NT2/D1 (cell line): ENCODE measurements around the gene SPIRE1.
"Not testable (repeated sequence)": the region's sequence is repeated elsewhere in the genome, so short reads cannot be mapped to it uniquely, and the experiment has no call there.

Experiments
- DNase-seq: peaks from one replicate; pipeline ENCODE4 v3.0.0-alpha.2; 2011; ENCODE audit warnings: low read depth, low spot score
- H3K27me3 ChIP-seq: 2 replicates; pipeline ENCODE4 v1.6.0; 2011; ENCODE audit warnings: mild to moderate bottlenecking; ENCODE audit not compliant: insufficient read length, insufficient read depth
- H3K36me3 ChIP-seq: 2 replicates; pipeline ENCODE4 v1.6.1; 2011; ENCODE audit warnings: mild to moderate bottlenecking, low read length, mixed read lengths; ENCODE audit not compliant: insufficient read depth, insufficient read length
- H3K4me1 ChIP-seq: 2 replicates; pipeline ENCODE4 v1.5.1; 2011; ENCODE audit not compliant: insufficient read depth, insufficient read length
- H3K4me3 ChIP-seq: 2 replicates; pipeline ENCODE4 v1.5.1; 2011; ENCODE audit warnings: low read depth; ENCODE audit not compliant: insufficient read length
- H3K9ac ChIP-seq: 2 replicates; pipeline ENCODE4 v1.6.0; 2011; ENCODE audit warnings: low read depth; ENCODE audit not compliant: insufficient read length
- H3K9me3 ChIP-seq: 2 replicates; pipeline ENCODE4 v1.5.1; 2011; ENCODE audit warnings: mild to moderate bottlenecking, low read length; ENCODE audit not compliant: insufficient read depth
- SUZ12 ChIP-seq: IDR thresholded peaks from 2 replicates; pipeline ENCODE4 v1.6.1; 2011; ENCODE audit not compliant: insufficient read length, insufficient read depth; ENCODE audit errors: extremely low read depth
- YY1 ChIP-seq: IDR thresholded peaks from 2 replicates; pipeline ENCODE4 v1.6.1; 2011; ENCODE audit not compliant: insufficient read length, insufficient read depth
- ZNF274 ChIP-seq: IDR thresholded peaks from 2 replicates; pipeline ENCODE4 v1.6.1; 2011; ENCODE audit warnings: mild to moderate bottlenecking, low read depth, low read length

SPIRE1 gene

DNA sequence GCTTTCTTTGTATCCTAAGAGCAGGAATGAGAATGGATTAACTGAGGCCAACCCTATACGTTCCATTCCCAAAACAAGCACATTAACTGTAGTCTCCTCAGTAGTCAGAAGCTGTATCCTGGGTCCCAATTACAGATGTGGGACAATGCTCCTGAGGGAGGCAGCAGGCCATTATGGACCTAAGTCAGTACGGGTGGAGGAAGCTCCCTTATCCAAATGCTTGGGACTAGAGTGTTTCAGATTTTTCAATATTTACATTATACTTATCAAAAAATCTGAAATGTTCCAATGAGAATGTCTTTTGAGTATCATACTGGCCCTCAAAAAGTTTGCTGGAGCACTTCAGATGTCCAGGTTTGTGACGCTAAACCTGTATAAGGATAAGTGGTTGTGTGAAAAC, 160.1 kb downstream of the SPIRE1 start:
- no peak for TF ChIP-seq ZNF274
- no peak for TF ChIP-seq YY1
- no peak for TF ChIP-seq SUZ12
- Histone ChIP-seq H3K4me1 (no peaks in the 10 kb centered on the region), H3K27me3 (no peaks in the 10 kb centered on the region), H3K4me3 (no peak overlapping the region), H3K36me3 (peaks cover 2% of the 10 kb centered on the region), H3K9ac (no peak overlapping the region), H3K9me3 (no peaks in the 10 kb centered on the region)
- DNase-seq, result no peak

- TF ChIP-seq ZNF274 (no peak), YY1 (no peak), SUZ12 (no peak)
- H3K27me3 ChIP-seq, result no peaks in the 10 kb centered on the region
- no peak overlapping the region for H3K9ac ChIP-seq
- H3K4me3 ChIP-seq, result no peak overlapping the region
- peaks cover 3% of the 10 kb centered on the region for H3K36me3 ChIP-seq
- no peak for DNase-seq
- H3K9me3 ChIP-seq, result no peaks in the 10 kb centered on the region
- no peaks in the 10 kb centered on the region for H3K4me1 ChIP-seq
Observed at GRCh38 chr18:12497296-12497695, 160.6 kb downstream of the SPIRE1 start.

GRCh38 chr18:12492907-12493306, 165.0 kb downstream of the SPIRE1 start:
- Histone ChIP-seq H3K4me1 (no peaks in the 10 kb centered on the region), H3K9me3 (no peaks in the 10 kb centered on the region), H3K9ac (no peak overlapping the region), H3K36me3 (peaks cover 3% of the 10 kb centered on the region), H3K4me3 (no peak overlapping the region), H3K27me3 (no peaks in the 10 kb centered on the region)
- no peak for DNase-seq
- TF ChIP-seq SUZ12 (no peak), YY1 (no peak), ZNF274 (no peak)

DNA sequence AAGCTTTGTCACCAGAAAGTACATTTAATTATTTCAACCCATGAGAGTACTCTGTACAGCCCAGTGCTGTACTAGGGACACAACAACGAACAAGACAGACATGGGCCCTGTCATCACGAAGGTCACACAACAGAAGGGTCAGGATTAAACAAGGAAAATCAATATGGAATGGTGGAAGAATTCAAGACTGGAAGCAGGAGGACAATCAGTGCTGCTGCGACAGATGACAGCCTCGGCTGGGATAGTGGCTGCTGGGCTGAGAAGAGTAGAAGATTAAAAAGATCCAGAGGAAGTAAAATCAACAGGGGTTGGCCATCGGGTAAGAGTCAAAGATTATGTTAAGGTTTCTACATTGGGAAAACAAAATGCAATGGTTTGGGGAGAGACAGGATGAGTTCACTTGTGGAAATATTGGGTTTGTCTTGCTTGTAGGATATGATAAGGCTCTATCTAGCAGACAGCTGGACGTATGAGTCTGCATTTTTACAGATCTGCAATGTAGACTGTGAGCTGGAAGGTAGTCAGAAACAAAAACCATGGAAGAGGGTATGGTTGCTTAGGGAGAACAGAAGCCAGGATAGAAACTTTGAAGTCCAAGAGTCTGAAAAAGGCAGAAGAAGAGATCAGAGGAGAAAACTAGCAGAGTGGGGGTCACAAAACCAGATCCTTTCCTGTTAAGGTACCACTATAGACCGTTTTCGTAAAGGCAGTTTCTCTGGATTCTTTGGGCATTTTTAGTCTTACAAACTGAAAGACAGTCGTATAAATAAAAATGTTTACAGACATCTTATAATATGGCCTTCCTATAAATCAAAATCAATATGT, 166.1 kb downstream of the SPIRE1 start:
- no peak overlapping the region for H3K4me3 ChIP-seq
- no peak for DNase-seq

GRCh38 chr18:12485479-12486105, 172.3 kb downstream of the SPIRE1 start:
- no peaks in the 10 kb centered on the region for H3K36me3 ChIP-seq
- H3K9me3 ChIP-seq, result no peaks in the 10 kb centered on the region
- H3K4me1 ChIP-seq, result no peaks in the 10 kb centered on the region
- no peak overlapping the region for H3K4me3 ChIP-seq
- no peaks in the 10 kb centered on the region for H3K27me3 ChIP-seq
- DNase-seq, result no peak
- no peak for TF ChIP-seq SUZ12
- TF ChIP-seq ZNF274, result no peak
- TF ChIP-seq YY1, result no peak
- H3K9ac ChIP-seq, result no peak overlapping the region

More for the DNA sequence above, 166.1 kb downstream of the SPIRE1 start:
- no peaks in the 10 kb centered on the region for H3K9me3 ChIP-seq
- H3K4me1 ChIP-seq, result no peaks in the 10 kb centered on the region
- H3K36me3 ChIP-seq, result peaks cover 3% of the 10 kb centered on the region
- H3K9ac ChIP-seq, result no peak overlapping the region
- TF ChIP-seq SUZ12 (no peak), ZNF274 (no peak), YY1 (no peak)
- no peaks in the 10 kb centered on the region for H3K27me3 ChIP-seq

GRCh38 chr18:12481915-12482314, 176.0 kb downstream of the SPIRE1 start:
- not testable (repeated sequence) for H3K9me3 ChIP-seq, H3K4me3 ChIP-seq, H3K36me3 ChIP-seq, H3K9ac ChIP-seq, H3K4me1 ChIP-seq, H3K27me3 ChIP-seq, DNase-seq

- Histone ChIP-seq H3K9me3 (no peaks in the 10 kb centered on the region), H3K27me3 (no peaks in the 10 kb centered on the region), H3K36me3 (peaks cover 6% of the 10 kb centered on the region), H3K9ac (no peak overlapping the region), H3K4me1 (peaks cover 2% of the 10 kb centered on the region), H3K4me3 (no peak overlapping the region)
- no peak for TF ChIP-seq YY1
- no peak for TF ChIP-seq ZNF274
- no peak for TF ChIP-seq SUZ12
- DNase-seq, result no peak
Observed at GRCh38 chr18:12479982-12480381, 177.9 kb downstream of the SPIRE1 start.
